OCI-LY3 (cell line): Measurements from ENCODE around the gene GADD45GIP1.

Source experiments
- EZH2phosphoT487 ChIP-seq: fragments of 200-600 bp; shearing (Covaris generic); IDR thresholded peaks from 2 replicates; pipeline ENCODE4 v1.6.1; 2018; ENCODE audit warnings: antibody characterized with exemption, mixed run types, low read depth
- TF ChIP-seq, protein P1 (sequence below): fragments of 200-600, 300-600 bp; sonication (generic); IDR thresholded peaks from 2 replicates; pipeline ENCODE4 v1.5.1; 2014; ENCODE audit warnings: antibody characterized with exemption, low read length, low read depth

DNA sequence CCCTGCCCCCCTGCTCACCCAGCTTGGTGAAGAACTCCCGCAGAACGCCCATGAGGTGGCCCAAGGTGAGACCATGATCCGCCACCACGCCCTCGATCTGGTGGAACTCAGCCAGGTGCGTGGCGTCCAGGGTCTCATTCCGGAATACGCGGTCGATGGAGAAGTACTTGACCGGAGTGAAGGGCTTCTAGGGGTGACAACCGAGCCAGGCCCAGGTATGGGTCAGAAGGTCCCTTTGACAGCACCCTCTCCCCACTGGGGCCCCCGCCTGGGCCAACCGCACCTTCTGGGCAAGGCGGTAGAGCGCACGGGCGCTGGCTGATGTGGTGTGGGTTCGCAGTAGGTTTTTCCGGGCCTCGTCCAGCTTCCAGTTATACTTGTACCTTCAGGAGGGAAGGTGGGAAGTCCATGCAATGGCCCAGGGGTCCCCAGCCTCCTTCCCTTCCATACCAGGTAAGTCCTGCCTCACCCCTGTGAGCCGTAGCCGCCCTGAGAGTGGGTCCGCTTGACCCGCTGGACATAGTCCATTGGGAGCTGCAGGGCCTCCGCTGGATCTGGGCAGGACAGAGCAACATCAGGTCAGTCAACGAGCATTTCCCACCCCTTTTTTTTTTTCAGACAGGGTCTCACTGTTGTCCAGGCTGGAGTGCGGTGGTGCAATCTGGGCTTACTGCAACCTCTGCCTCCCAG is 32.3 kb downstream of the GADD45GIP1 start:
- TF ChIP-seq, protein P1, sequence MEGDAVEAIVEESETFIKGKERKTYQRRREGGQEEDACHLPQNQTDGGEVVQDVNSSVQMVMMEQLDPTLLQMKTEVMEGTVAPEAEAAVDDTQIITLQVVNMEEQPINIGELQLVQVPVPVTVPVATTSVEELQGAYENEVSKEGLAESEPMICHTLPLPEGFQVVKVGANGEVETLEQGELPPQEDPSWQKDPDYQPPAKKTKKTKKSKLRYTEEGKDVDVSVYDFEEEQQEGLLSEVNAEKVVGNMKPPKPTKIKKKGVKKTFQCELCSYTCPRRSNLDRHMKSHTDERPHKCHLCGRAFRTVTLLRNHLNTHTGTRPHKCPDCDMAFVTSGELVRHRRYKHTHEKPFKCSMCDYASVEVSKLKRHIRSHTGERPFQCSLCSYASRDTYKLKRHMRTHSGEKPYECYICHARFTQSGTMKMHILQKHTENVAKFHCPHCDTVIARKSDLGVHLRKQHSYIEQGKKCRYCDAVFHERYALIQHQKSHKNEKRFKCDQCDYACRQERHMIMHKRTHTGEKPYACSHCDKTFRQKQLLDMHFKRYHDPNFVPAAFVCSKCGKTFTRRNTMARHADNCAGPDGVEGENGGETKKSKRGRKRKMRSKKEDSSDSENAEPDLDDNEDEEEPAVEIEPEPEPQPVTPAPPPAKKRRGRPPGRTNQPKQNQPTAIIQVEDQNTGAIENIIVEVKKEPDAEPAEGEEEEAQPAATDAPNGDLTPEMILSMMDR, result no peak
- no peak for TF ChIP-seq EZH2phosphoT487
